Peyer's patch (tissue), 4 donors: ENCODE data around the gene TPRG1L.
"Not testable (repeated sequence)": the region's sequence is repeated elsewhere in the genome, so short reads cannot be mapped to it uniquely, and the experiment has no call there.

Experiments
- POLR2A ChIP-seq, 2 donors: fragments of 450-650 bp; IDR thresholded peaks; one replicate each; pipeline ENCODE4 v1.5.1; 2017; ENCODE audit warnings: antibody characterized with exemption in 2 of 2, mild to moderate bottlenecking in 2 of 2, moderate library complexity in 2 of 2
- TF ChIP-seq, protein P1 (sequence below), 6 experiments: fragments of 450-650 bp in 4 of 6; fragments of 200-600 bp in 2 of 6; sonication (generic) in 1 of 6; IDR thresholded peaks; one replicate each; pipeline ENCODE4 v1.5.1; 2017 to 2019; ENCODE audit warnings: antibody characterized with exemption in 6 of 6, mild to moderate bottlenecking in 3 of 6, moderate library complexity in 1 of 6

DNA sequence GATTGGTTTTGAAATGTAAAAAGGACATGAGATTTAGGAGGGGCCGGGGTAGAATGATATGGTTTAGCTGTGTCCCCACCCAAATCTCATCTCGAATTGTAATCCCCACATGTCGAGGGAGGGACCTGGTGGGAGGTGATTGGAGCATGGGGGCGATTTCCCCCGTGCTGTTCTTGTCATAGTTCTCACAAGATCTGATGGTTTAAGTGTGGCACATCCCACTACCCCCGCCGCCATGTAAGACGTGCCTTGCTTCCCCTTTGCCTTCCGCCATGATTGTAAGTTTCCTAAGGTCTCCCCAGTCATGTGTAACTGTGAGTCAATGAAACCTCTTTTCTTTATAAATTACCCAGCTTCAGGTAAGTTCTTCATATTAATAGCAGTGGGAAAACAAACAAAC lies 2.7 kb upstream of the TPRG1L start:
- TF ChIP-seq, protein P1, sequence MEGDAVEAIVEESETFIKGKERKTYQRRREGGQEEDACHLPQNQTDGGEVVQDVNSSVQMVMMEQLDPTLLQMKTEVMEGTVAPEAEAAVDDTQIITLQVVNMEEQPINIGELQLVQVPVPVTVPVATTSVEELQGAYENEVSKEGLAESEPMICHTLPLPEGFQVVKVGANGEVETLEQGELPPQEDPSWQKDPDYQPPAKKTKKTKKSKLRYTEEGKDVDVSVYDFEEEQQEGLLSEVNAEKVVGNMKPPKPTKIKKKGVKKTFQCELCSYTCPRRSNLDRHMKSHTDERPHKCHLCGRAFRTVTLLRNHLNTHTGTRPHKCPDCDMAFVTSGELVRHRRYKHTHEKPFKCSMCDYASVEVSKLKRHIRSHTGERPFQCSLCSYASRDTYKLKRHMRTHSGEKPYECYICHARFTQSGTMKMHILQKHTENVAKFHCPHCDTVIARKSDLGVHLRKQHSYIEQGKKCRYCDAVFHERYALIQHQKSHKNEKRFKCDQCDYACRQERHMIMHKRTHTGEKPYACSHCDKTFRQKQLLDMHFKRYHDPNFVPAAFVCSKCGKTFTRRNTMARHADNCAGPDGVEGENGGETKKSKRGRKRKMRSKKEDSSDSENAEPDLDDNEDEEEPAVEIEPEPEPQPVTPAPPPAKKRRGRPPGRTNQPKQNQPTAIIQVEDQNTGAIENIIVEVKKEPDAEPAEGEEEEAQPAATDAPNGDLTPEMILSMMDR (IDR thresholded peaks at IDR 0.05), result not testable (repeated sequence)
- TF ChIP-seq POLR2A (IDR thresholded peaks at IDR 0.05), result not testable (repeated sequence)
